ENCODE data around the gene BCCIP.

BCCIP gene

DNA sequence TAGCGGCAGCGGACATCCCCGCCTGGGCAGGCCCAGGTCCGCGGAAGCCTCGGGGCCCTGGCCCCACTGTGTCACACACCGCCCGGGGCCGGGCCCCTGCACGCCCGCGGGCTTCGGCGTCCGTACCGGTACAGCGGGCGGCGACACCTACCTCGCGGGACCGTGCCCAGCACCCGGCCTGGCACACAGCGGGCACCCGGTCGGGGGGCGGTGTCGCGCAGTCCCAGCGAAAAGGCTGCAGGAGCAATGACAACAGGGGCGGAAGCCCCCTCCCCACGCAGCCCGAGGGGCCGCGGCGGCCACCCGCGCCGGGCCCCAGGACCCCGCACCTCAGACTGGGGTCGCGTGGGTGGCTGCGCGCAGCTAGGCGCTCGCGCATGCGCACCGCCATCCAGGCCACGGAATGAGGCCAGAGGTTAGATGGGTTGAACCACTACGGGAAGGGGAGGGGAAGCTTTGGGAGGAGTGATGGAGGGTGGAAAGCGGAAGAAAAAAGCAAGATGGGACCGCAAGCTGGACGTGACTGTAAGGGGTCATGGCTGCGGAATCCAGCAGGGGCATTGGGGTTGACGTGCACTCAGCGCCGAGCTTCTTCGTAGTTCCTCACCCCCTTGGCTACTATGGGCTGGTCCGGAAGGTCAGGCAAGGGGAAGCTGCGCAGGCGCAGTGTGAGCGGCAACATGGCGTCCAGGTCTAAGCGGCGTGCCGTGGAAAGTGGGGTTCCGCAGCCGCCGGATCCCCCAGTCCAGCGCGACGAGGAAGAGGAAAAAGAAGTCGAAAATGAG lies at the start of gene BCCIP, which contains the start of gene UROS:
TSS of gene BCCIP (plus strand) at position 669 of the 785 bp plus-strand sequence. CDS start at position 681, 12 bp downstream.
TSS of gene UROS (minus strand) at position 381 of the 785 bp plus-strand sequence. CDS start 6,759 bp downstream, outside the sequence.
- DNase-seq = peak; percentile 90
- in situ Hi-C loops (cut with HindIII; ENCODE audit: low pct_ligation_motif_present, low pct_unique_long_range_greater_than_20kb, low sequenced_read_pairs) = no loop called here

GRCh38 chr10:125773687-125774543 lies 49.4 kb upstream of the BCCIP start:
- in situ Hi-C loops (cut with HindIII; ENCODE audit: low pct_ligation_motif_present, low pct_unique_long_range_greater_than_20kb, low sequenced_read_pairs) = no loop called here
- DNase-seq = no peak

GRCh38 chr10:125774581-125775191 lies 48.7 kb upstream of the BCCIP start:
- in situ Hi-C loops (cut with HindIII; ENCODE audit: low pct_ligation_motif_present, low pct_unique_long_range_greater_than_20kb, low sequenced_read_pairs) = no loop called here
- no peak for DNase-seq

- DNase-seq = no peak
- in situ Hi-C loops (cut with HindIII; ENCODE audit: low pct_ligation_motif_present, low pct_unique_long_range_greater_than_20kb, low sequenced_read_pairs) = no loop called here
Observed at GRCh38 chr10:125775491-125776106, 47.7 kb upstream of the BCCIP start, which contains the start of gene MMP21. MMP21 (minus strand) TSS chr10:125775821; CDS start chr10:125775821, 0 bp downstream.

GRCh38 chr10:125777806-125778205 lies 45.5 kb upstream of the BCCIP start:
- in situ Hi-C loops (cut with HindIII; ENCODE audit: low pct_ligation_motif_present, low pct_unique_long_range_greater_than_20kb, low sequenced_read_pairs) = no loop called here

DNA sequence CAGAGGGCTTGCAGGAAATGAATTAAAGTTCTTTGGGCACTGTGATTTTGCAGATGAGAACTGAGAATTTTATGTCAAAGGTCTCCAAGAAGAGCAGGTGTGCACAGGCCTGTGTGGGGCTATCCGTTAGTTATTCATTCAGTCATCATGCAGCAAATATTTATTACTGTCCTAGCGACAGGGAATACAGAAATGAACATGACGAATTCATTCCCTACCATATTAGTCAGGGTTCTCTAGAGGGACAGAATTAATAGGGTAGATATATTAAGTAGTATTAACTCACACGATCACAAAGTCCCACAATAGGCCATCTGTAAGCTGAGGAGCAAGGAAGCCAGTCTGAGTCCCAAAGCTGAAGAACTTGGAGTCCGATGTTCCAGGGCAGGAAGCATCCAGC lies 44.8 kb upstream of the BCCIP start:
- DNase-seq = no peak
- in situ Hi-C loops (cut with HindIII; ENCODE audit: low pct_ligation_motif_present, low pct_unique_long_range_greater_than_20kb, low sequenced_read_pairs) = no loop called here

More at GRCh38 chr10:125777806-125778205, 45.5 kb upstream of the BCCIP start:
- no peak for DNase-seq

DNA sequence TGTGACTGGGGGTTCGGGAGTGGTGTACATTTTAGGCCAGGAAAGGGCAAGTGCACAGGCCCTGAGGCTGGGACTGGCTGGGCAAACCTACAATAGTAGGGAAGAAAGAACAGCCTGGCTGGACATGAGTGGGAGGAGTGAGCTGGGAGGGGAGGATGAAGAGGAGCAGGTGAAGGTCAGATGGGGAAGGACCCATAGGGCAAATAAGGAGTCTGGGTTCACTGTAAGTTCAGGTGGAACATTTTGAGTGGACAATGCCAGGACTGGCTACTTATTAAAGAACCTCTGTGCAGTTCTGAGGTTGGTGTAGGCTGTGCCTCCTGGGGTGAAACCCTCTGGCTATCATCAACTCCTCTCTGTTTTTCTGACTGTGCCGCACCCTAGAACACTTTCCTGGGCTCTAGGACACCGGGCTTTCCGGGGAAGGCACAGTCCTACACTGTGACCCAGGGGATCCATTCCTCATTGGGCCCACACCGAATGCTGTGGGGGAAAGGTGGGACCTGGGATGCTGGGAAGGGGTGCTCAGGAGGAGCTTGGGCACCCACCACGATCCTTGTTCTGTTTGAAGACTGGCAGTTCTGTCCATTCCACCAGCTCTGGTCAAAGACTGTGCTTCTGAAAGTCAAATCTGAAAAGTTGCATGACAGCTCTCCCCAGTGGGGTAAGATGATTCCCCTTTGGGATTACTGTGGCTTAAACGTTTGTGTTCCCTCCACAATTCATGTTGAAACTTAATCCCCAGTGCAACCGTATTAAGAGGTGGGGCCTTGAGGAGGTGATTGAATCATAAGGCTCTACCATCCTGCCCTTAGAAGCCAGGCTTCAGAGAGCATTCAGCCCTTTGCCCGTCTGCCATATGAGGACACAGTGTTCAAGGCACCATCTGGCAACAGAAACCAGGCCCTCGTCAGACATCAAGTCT lies 43.7 kb upstream of the BCCIP start:
- DNase-seq = no peak
- in situ Hi-C loops (cut with HindIII; ENCODE audit: low pct_ligation_motif_present, low pct_unique_long_range_greater_than_20kb, low sequenced_read_pairs) = no loop called here

DNA sequence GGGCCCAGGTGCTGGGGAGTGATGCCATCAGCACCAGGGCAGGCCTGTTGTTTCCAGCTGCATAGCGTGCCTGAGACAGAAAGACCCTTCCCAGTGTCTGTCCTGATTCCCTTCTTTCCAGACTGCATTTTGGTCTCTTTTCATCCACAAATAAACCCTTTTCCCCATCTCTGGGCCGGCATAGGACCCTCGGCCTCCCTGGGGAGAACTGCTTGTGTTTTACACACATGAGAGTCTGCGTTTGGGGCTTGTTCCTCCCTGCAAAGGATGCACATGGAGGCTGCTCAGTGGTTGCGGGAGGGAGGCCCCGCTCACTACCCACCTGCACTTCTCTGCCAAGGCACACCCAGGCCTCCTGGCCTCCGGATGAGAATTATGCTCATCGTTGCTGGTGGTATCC lies 42.0 kb upstream of the BCCIP start:
- in situ Hi-C loops (cut with HindIII; ENCODE audit: low pct_ligation_motif_present, low pct_unique_long_range_greater_than_20kb, low sequenced_read_pairs) = no loop called here
- DNase-seq = no peak

DNA sequence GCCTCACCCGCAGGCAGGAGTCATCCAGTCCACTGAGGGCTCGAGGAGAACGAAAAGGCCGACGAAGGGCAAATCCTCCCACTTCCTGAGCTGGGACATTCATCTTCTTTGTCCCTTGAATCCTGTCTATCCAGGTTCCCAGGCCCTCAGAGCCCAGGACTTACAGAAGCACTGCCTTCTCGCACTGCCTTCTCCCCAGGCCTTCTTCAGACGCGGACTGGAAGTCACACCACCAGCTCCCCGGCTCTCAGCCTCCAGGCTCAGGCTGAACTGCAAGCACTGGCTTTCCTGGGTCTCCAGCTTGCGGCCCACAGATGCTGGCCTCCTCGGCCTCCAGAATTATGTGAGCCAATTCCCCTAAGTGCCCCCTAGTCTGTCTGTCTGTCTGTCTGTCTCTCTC lies 41.3 kb upstream of the BCCIP start:
- in situ Hi-C loops (cut with HindIII; ENCODE audit: low pct_ligation_motif_present, low pct_unique_long_range_greater_than_20kb, low sequenced_read_pairs) = no loop called here
- no peak for DNase-seq

DNA sequence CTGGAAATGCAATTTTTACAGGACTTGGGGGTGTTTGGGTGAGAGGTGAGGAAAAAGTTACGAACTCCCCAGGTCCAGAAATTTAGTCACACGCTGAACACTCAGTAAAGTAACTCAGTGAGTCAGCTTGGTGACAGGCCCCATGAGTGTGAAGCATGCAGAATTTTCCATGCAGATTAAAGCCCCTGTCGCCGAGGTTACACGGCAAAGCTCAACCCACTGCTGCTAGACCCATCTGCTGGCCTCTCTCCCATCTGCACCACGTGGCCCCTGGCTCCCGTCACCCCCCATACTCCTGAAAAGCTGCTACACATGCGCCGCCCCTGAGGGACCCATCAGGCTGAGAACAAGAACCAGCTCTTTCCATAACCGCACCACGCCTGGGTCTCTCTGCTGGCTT lies 40.7 kb upstream of the BCCIP start:
- in situ Hi-C loops (cut with HindIII; ENCODE audit: low pct_ligation_motif_present, low pct_unique_long_range_greater_than_20kb, low sequenced_read_pairs) = no loop called here
- DNase-seq = no peak

DNA sequence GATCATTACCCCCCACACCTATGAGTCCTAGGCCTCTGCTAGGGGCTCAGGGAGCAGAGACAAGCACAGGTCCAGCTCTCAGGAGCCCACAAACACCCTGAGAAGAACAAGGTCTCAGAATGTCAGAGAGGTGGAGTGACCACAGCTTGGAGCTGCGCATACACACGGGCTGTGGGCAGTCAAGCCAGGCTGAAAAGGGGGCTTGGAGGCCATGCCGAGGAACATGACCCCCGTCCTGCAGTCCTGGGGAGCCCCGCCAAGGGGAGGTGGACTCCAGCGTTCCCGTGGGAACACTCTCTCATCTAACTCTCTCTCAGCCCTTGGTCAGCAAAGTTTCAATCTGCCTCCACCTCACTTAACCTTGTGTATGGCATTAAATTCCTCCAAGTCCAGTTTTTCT lies 39.9 kb upstream of the BCCIP start:
- no peak for DNase-seq
- in situ Hi-C loops (cut with HindIII; ENCODE audit: low pct_ligation_motif_present, low pct_unique_long_range_greater_than_20kb, low sequenced_read_pairs) = no loop called here

DNA sequence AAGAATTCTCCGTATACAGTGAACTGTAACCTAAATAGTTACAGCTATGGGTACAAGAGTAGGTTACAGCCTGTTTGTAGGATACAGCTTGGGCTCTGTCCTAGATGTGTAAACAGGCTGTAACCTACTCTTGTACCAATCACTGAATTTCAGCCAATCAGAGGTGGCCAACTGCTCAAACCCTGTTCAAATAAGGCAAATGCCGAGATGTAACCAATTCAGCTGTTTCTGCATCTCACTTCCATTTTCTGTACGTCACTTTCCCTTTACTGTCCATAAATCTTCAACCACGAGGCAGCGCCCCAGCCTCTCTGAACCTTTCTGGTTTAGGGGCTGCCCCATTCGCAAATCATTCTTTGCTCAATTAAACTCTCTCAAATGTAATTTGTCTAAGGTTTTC lies 39.4 kb upstream of the BCCIP start:
- in situ Hi-C loops (cut with HindIII; ENCODE audit: low pct_ligation_motif_present, low pct_unique_long_range_greater_than_20kb, low sequenced_read_pairs) = no loop called here

GRCh38 chr10:125785791-125786190 lies 37.6 kb upstream of the BCCIP start:
- DNase-seq = no peak
- in situ Hi-C loops (cut with HindIII; ENCODE audit: low pct_ligation_motif_present, low pct_unique_long_range_greater_than_20kb, low sequenced_read_pairs) = no loop called here

More for the DNA sequence above, 39.4 kb upstream of the BCCIP start:
- DNase-seq = no peak

DNA sequence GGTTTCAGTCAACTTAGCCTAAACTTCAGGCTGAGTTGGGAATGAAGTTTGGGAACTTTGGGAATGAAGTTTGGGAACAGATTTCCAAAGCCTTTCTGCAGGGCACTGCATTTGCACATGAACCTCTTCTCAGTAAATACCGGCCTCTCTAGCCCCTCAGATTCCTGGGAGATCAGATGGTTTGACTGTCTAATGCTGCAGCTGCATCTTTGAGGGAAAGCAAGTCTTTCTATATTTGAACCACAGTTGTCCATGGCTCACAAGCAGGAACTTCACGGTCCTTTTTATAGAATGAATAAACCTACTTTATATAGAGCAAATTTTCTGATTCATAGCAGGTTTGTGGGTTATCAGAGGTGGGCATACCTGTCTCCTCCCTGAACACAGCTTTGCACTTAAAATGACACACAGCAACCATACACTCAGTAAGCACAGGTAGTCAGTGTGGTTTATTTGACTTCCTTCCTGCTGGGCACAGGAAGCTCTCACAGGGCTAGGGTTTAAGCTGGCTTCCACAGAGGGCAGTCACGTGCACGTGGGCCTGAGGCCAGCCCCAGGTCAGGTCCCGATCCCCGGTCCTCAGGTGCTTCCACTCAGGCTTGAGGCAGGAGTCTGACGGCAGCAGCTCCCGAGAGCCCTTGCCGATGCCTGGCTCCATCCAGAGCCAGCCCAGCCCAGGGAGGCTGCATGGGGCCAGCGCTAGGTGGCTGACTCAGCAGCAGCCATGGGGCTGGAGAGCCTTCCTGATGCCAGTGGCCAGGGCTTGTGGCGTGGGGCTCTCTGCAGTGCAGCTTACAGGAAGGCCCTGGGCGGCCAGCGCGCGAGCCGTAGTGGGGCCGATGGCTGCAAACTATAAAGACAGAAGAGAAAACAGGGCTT lies 35.0 kb upstream of the BCCIP start:
- in situ Hi-C loops (cut with HindIII; ENCODE audit: low pct_ligation_motif_present, low pct_unique_long_range_greater_than_20kb, low sequenced_read_pairs) = no loop called here
- no peak for DNase-seq

- no peak for DNase-seq
- in situ Hi-C loops (cut with HindIII; ENCODE audit: low pct_ligation_motif_present, low pct_unique_long_range_greater_than_20kb, low sequenced_read_pairs) = no loop called here
Observed at GRCh38 chr10:125792342-125793300, 30.7 kb upstream of the BCCIP start.

- no peak for DNase-seq
- in situ Hi-C loops (cut with HindIII; ENCODE audit: low pct_ligation_motif_present, low pct_unique_long_range_greater_than_20kb, low sequenced_read_pairs) = no loop called here
Observed at GRCh38 chr10:125795128-125795527, 28.2 kb upstream of the BCCIP start.

All from ACHN (cell line).